Endothelial cell (in vitro differentiated cells): ENCODE data around the gene TPM4. TPM values are rescaled to one million over a fixed set of nuclear protein-coding genes. Genes with fewer than 3 reads are reported as not detected.

ENCODE experiments used
- DNase-seq: peaks from one replicate; pipeline ENCODE4 v3.0.0; 2021; ENCODE audit warnings: low spot score
- H3K27ac Mint-ChIP-seq: one replicate; pipeline ENCODE4 v1.8.0; 2021; ENCODE audit warnings: mixed read lengths, inconsistent platforms; ENCODE audit not compliant: unreplicated experiment
- H3K27me3 Mint-ChIP-seq: one replicate; pipeline ENCODE4 v1.8.0; 2021; ENCODE audit warnings: mild to moderate bottlenecking, moderate library complexity, mixed read lengths, inconsistent platforms; ENCODE audit not compliant: unreplicated experiment
- H3K36me3 Mint-ChIP-seq: one replicate; pipeline ENCODE4 v1.8.0; 2021; ENCODE audit warnings: mild to moderate bottlenecking, low read depth, mixed read lengths, inconsistent platforms; ENCODE audit not compliant: unreplicated experiment
- H3K4me1 Mint-ChIP-seq: one replicate; pipeline ENCODE4 v1.8.0; 2021; ENCODE audit warnings: mild to moderate bottlenecking, mixed read lengths, inconsistent platforms; ENCODE audit not compliant: unreplicated experiment
- H3K4me3 Mint-ChIP-seq: one replicate; pipeline ENCODE4 v1.8.0; 2021; ENCODE audit warnings: mild to moderate bottlenecking, mixed read lengths, inconsistent platforms; ENCODE audit not compliant: unreplicated experiment
- H3K9me3 Mint-ChIP-seq: one replicate; pipeline ENCODE4 v1.8.0; 2021; ENCODE audit warnings: mixed read lengths, inconsistent platforms; ENCODE audit not compliant: unreplicated experiment
- total RNA-seq: library from RNA; stranded (reverse); fragmentation: NEBNext Ultra II Directional; extraction: Animal tissue kit (Norgen Biotek cat#: 25700); gene quantifications from one replicate; pipeline ENCODE4 v1.2.1, GENCODE V29; 2021; ENCODE audit not compliant: unreplicated experiment
- TF ChIP-seq, protein P1 (sequence below): fragments of 200-600 bp; sonication (generic); IDR thresholded peaks from one replicate; pipeline ENCODE4 v1.5.0; 2021; ENCODE audit warnings: antibody characterized with exemption; ENCODE audit not compliant: unreplicated experiment

The TPM4 gene
- total RNA-seq, 1 donor from 2014 or later = 644 TPM

DNA sequence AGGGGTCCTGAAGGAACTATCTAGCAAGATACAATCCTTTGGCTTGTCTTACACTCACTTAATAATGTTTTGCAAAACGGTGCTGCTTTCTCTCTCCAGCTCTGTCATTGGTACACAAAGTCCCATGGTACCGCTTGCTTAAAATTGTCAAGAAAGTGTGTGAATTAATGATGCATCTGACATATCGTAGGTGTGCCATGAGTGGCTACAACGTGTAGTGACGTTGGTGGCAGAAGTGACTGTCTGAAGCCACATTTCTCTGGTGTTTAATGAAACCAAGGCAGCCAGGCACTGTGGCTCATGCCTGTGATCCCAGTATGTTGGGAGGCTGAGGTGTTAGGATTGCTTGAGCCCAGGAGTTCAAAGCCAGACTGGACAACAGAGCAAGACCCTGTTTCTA, 69.8 kb downstream of the TPM4 start:
- no peaks in the 10 kb centered on the region for H3K36me3 Mint-ChIP-seq
- no peak overlapping the region for H3K4me3 Mint-ChIP-seq
- TF ChIP-seq, protein P1, sequence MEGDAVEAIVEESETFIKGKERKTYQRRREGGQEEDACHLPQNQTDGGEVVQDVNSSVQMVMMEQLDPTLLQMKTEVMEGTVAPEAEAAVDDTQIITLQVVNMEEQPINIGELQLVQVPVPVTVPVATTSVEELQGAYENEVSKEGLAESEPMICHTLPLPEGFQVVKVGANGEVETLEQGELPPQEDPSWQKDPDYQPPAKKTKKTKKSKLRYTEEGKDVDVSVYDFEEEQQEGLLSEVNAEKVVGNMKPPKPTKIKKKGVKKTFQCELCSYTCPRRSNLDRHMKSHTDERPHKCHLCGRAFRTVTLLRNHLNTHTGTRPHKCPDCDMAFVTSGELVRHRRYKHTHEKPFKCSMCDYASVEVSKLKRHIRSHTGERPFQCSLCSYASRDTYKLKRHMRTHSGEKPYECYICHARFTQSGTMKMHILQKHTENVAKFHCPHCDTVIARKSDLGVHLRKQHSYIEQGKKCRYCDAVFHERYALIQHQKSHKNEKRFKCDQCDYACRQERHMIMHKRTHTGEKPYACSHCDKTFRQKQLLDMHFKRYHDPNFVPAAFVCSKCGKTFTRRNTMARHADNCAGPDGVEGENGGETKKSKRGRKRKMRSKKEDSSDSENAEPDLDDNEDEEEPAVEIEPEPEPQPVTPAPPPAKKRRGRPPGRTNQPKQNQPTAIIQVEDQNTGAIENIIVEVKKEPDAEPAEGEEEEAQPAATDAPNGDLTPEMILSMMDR = no peak
- no peak for DNase-seq
- peaks cover 4% of the 10 kb centered on the region for H3K4me1 Mint-ChIP-seq
- H3K27me3 Mint-ChIP-seq = peaks cover 2% of the 10 kb centered on the region
- H3K27ac Mint-ChIP-seq = no peak overlapping the region
- no peaks in the 10 kb centered on the region for H3K9me3 Mint-ChIP-seq

DNA sequence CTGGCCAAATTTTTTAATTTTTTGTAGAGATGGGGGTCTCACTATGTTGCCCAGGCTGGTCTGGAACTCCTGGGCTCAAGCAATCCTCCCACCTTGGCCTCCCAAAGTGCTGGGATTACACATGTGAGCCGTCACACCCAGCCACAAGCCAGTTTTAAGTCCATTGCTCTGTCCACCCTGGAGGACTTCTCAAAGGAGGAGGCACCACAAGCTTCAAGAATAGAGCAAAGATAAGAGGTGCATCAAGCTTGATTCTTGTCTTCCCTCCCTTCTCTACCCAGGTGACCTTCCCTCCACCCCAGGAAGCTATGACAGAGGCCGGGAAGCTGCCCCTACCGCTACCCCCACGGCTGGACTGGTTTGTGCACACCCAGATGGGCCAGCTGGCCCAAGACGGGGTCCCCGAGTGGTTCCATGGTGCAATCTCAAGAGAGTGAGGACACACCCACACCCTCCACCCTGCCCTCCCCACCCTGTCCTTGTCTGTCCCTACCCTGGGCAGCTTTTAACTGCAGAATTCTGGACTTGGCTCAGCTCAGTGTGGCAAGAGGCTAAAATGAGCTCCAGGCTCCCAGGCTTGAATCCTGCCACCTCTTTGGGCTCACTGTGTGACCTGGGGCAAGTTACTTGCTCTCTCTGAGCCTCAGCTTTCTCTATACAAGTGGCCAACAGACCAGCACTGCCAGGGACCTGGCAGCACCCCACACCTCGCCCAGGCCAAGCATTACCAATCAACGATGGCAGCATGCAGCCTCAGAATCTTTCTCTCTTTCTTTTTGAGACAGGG, 72.3 kb downstream of the TPM4 start:
- Mint-ChIP-seq H3K9me3 (no peaks in the 10 kb centered on the region), H3K27me3 (peaks cover 2% of the 10 kb centered on the region), H3K4me3 (no peak overlapping the region), H3K27ac (no peak overlapping the region), H3K36me3 (no peaks in the 10 kb centered on the region), H3K4me1 (no peaks in the 10 kb centered on the region)
- TF ChIP-seq, protein P1 = no peak
- DNase-seq = no peak

Other genes starting within 250 kb of the TPM4 start
- not detected for gene CYP4F2, start 178.4 kb upstream of the TPM4 start, total RNA-seq
- gene CYP4F11, start 142.0 kb upstream of the TPM4 start, total RNA-seq = not detected
- not detected for gene OR10H4, start 127.5 kb upstream of the TPM4 start, total RNA-seq
- gene RAB8A, start 35.4 kb downstream of the TPM4 start, total RNA-seq = 60.6 TPM
- gene HSH2D, start 67.2 kb downstream of the TPM4 start, total RNA-seq = not detected
- gene CIB3, start 97.0 kb downstream of the TPM4 start, total RNA-seq = not detected
- 90.1 TPM for gene FAM32A, start 108.9 kb downstream of the TPM4 start, total RNA-seq
- 76.0 TPM for gene AP1M1, start 121.4 kb downstream of the TPM4 start, total RNA-seq
- gene KLF2, start 248.3 kb downstream of the TPM4 start, total RNA-seq = 48.9 TPM